VCaP (cell line): Measurements from ENCODE around the gene TTC17.
"Not testable (repeated sequence)": the region's sequence is repeated elsewhere in the genome, so short reads cannot be mapped to it uniquely, and the experiment has no call there.

Source experiments
- H3K27ac ChIP-seq: fragments of 450-650 bp; 2 replicates; pipeline ENCODE4 v1.5.1; 2017
- TF ChIP-seq, protein P1 (sequence below): fragments of 450-650 bp; conservative IDR thresholded peaks from 2 replicates; pipeline ENCODE4 v1.5.1; 2017; ENCODE audit warnings: mild to moderate bottlenecking, moderate library complexity

Gene TTC17

GRCh38 chr11:43462359-43462758 lies 103.6 kb downstream of the TTC17 start:
- TF ChIP-seq, protein P1, sequence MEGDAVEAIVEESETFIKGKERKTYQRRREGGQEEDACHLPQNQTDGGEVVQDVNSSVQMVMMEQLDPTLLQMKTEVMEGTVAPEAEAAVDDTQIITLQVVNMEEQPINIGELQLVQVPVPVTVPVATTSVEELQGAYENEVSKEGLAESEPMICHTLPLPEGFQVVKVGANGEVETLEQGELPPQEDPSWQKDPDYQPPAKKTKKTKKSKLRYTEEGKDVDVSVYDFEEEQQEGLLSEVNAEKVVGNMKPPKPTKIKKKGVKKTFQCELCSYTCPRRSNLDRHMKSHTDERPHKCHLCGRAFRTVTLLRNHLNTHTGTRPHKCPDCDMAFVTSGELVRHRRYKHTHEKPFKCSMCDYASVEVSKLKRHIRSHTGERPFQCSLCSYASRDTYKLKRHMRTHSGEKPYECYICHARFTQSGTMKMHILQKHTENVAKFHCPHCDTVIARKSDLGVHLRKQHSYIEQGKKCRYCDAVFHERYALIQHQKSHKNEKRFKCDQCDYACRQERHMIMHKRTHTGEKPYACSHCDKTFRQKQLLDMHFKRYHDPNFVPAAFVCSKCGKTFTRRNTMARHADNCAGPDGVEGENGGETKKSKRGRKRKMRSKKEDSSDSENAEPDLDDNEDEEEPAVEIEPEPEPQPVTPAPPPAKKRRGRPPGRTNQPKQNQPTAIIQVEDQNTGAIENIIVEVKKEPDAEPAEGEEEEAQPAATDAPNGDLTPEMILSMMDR = no peak
- no peak overlapping the region for H3K27ac ChIP-seq

- TF ChIP-seq, protein P1 = no peak
- no peak overlapping the region for H3K27ac ChIP-seq
Observed at GRCh38 chr11:43467958-43468357, 109.2 kb downstream of the TTC17 start.

DNA sequence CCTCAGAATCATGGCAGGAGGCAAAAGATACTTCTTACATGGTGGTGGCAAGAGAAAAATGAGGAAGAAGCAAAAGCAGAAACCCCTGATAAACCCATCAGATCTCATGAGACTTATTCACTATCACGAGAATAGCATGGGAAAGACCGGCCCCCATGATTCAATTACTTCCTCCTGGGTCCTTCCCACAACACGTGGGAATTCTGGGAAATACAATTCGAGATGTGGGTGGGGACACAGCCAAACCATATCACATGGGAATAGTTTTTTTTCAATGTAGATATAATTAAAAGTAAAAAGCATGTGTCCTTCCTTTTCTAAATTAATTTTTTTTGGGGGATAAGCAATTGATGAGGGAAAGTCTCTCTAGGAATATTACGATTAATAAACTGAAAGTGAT lies 118.8 kb downstream of the TTC17 start:
- not testable (repeated sequence) for H3K27ac ChIP-seq

DNA sequence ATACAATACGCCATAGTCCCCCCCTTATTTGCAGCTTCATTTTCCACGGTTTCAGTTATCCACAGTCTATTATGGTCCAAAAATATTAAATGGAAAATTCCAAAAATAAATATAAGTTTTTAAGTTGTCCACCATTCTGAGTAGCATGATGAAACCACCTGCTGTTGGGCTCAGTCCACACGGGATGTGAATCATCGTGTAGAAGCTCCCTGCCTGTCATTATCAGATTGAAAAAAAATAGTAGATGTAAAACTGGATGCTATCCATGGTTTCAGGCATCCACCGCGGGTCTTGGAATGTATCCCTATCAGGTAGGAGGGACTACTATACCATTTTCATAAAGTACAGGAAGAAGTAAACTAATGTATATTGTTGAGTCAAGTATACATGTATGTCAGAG lies 127.4 kb downstream of the TTC17 start:
- no peak overlapping the region for H3K27ac ChIP-seq
- TF ChIP-seq, protein P1 = no peak

DNA sequence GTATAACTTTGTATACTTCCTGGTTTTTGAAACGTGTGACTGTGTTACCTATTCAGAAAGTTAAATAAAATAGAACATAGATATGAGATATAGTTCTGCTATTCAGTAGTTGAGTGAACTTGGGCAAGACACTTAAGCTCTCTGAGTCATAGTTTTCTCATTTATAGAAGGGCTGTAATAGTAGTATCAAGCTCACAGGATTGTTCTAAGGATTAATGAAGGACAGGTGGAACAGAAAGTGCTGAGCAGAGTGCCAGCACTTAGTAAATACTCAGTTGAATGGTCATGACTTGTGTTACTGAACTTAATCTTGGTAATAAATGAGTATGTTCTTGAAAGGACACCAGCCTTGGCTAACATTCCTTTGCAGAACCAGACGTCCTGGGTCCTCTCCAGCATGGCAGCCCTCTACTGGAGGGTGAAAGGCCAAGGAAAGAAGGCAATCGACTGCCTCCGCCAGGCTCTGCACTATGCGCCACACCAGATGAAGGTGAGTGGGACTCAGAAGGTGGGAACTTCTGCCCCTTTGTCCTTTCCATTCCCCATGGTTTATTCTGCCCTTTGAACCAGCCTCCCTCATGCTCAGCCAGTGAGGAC lies 131.2 kb downstream of the TTC17 start:
- H3K27ac ChIP-seq = no peak overlapping the region
- TF ChIP-seq, protein P1 = no peak

DNA sequence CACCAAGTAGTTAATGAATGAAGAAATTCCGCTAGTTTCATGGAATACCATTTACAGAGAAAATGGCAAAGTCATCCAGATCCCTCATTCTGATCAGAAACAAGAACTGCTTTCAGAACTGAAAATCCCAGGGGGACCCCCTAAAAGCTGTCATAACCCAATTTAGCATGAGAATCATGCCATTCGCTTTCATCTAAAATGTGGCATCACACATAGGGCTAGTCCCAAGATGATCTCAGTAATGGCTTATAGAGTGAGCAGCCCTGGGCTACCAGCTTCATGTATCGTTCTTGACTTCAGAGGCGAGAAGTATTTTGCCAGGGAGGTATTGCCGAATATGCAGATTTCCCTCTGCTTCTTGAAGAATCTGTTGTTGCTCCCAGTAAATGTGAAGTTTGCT lies 134.0 kb downstream of the TTC17 start:
- no peak overlapping the region for H3K27ac ChIP-seq
- TF ChIP-seq, protein P1 = no peak

GRCh38 chr11:43493431-43493830 lies 134.7 kb downstream of the TTC17 start:
- no peak overlapping the region for H3K27ac ChIP-seq
- TF ChIP-seq, protein P1 = no peak

- TF ChIP-seq, protein P1 = no peak
- no peak overlapping the region for H3K27ac ChIP-seq
Observed at GRCh38 chr11:43497144-43497543, 138.4 kb downstream of the TTC17 start.
